ENCODE data around the gene MZF1.

Gene MZF1

DNA sequence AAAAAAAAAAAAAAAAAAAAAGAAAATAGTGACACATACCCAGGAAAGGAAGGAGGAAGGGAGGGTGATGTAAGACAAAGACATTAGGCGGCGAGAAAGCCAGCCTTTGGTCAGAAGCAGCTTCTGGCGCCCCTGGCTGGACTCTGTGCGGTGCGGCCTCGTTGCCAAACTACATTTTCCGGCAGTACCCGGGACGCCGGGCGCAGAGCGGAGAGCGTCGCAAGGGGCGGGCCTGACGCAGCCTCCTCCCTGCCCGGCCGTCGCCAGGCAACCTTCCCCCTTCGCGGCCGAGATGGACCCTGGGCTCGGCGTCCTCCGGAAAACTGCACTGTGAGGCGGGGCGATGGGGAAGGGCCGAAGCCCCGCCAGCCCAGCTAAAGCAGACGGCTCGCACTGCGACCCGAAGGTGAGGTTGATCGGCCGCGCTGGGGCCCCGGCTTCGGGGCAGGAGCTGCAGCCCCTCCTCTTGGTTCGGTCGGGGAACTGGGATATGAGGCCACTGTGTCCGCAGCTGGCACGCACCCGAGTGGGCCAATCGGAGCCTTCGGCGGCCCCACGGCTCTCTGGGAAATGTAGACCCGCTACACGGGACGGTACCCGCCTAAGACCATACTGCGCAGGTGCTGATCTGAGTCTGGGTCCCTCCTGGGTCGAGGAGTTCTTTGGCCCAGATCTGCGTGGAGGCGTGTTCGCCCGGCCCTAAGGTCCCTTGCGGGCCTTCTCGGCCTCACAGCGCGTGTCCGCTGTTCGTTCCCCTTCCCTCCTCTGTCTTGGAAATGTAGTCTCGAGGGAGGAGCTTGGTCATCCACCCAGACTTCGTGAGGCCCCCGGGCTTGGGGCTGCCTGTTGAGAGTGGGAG lies 2.3 kb upstream of the MZF1 start:
- H3K36me3 Mint-ChIP-seq (ENCODE audit: low read depth): peaks cover 12% of the 10 kb centered on the region
- ATAC-seq: peak; percentile 48
- H3K9me3 Mint-ChIP-seq: no peaks in the 10 kb centered on the region
- peak; percentile 85 for DNase-seq
- peaks cover 4% of the 10 kb centered on the region for H3K27me3 Mint-ChIP-seq
- H3K4me3 Mint-ChIP-seq: peak overlapping the region; percentile 95
- H3K4me1 Mint-ChIP-seq: peaks cover 57% of the 10 kb centered on the region
- H3K27ac Mint-ChIP-seq: peak overlapping the region; percentile 100

DNA sequence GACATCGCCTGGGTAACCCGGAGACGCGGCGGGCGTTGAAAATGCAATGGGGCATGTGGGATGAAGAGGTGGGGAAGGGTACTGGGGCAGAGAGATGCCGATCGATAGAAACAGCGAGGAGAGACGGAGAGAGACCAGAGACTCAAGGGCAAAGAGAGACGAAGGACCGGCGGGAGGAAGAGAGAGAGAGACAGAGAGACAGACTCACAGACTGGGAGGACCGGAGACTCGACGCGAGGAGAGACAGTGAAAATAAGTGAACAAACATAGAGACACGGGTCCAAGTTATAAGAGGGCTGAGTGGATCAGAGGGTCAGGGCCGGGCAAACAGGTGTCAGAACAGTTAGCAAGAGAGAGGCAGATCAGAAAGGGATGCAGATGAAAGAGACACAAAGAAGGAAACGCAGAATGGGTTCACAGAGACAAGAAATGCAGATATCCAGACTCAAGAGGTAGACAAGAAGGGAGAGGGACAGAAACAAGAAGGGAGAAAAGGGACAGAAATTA lies 576 bp upstream of the MZF1 start:
- Mint-ChIP-seq H3K36me3 (ENCODE audit: low read depth) (peaks cover 14% of the 10 kb centered on the region), H3K4me1 (peaks cover 46% of the 10 kb centered on the region), H3K9me3 (no peaks in the 10 kb centered on the region), H3K27ac (peak overlapping the region; percentile 100), H3K27me3 (peaks cover 4% of the 10 kb centered on the region), H3K4me3 (peak overlapping the region; percentile 95)
- ATAC-seq: no peak
- DNase-seq: no peak

DNA sequence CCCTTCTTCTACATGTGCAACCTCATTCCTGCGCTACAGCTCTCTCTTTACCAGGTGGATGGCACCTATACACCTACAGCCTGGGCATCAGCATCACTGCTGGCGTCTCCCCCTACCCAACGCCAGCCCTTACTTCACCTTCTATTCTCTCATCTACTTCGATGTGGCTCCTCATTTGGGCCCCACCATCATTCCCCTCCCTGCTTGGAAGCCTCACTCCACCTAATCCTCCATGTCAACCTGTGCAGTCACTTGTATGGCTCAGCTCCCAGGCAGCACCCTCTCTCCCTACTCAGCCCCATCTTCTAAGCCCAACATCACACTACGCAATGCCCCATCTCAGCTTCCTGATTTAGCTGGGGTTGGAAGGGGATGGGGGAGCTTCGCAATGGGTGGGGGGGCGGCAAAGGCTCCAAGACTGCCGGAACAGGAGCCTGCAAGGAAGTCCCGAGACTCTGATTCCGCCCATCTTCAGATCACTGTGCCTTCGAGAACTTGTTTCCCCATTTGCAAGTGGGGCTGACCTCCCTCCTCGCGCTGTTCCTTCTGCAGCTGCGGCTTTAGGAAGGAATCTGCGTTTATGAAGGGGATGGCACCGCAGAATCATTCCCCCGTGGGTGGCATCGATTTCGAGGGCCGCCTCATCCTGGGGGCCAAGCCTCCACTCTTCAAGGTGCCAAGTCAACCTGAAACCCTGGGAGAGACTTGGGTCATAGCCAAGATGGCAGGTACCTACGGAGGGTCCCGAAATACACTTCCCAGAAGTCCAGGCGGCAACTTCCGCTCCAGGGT lies 913 bp downstream of the MZF1 start:
- H3K27ac Mint-ChIP-seq: peak overlapping the region; percentile 100
- DNase-seq (no peak), ATAC-seq (no peak)
- H3K4me1 Mint-ChIP-seq: peaks cover 32% of the 10 kb centered on the region
- H3K27me3 Mint-ChIP-seq: peaks cover 4% of the 10 kb centered on the region
- no peaks in the 10 kb centered on the region for H3K9me3 Mint-ChIP-seq
- H3K4me3 Mint-ChIP-seq: peak overlapping the region; percentile 95
- peaks cover 16% of the 10 kb centered on the region for H3K36me3 Mint-ChIP-seq (ENCODE audit: low read depth)

- Mint-ChIP-seq H3K27ac (peak overlapping the region; percentile 100), H3K9me3 (no peaks in the 10 kb centered on the region), H3K36me3 (ENCODE audit: low read depth) (peaks cover 17% of the 10 kb centered on the region), H3K4me3 (peak overlapping the region; percentile 95), H3K27me3 (peaks cover 4% of the 10 kb centered on the region), H3K4me1 (peaks cover 29% of the 10 kb centered on the region)
- ATAC-seq (no peak), DNase-seq (no peak)
These were observed 1.6 kb downstream of the MZF1 start for GRCh38 chr19:58571575-58571947.

DNA sequence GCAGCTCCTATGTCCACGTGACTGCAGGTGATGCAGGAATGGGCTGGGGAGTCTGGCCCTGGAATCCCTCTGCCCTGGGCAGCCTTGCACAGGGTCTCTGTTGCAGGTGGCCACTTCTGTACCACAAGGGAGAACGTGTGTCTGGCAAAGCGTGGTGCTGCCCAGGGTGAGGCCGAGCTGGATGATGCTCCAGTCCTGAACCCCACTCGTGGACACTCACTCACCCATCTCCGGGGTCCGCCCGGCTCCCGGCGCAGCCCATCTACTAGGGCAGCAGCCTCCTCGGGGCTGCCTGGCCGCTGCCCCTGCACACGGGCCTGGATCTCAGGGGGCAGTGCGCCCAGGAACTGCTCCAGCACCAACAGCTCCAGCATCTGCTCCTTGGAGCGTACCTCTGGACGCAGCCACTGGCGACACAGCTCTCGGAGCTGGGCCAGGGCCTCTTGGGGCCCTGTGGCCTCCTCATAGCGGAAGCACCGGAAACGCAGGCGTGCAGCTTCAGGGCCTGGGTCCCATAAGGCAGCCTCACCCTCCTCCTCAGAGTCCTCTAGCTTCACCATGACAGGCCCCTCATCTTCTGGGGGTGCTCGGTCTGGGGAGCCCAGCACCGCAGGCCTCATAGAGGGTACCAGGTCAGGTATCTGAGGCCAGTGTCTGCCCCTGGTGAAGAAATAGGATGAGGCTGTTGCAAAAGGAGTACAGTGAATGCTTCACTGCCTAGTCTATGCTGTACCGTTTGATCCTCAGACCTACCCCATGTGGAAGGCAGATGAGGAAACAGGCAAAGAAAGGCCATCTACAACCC lies 2.2 kb downstream of the MZF1 start:
- H3K4me3 Mint-ChIP-seq: no peak overlapping the region
- ATAC-seq (no peak), DNase-seq (no peak)
- H3K36me3 Mint-ChIP-seq (ENCODE audit: low read depth): peaks cover 21% of the 10 kb centered on the region
- peaks cover 31% of the 10 kb centered on the region for H3K4me1 Mint-ChIP-seq
- no peaks in the 10 kb centered on the region for H3K9me3 Mint-ChIP-seq
- peaks cover 4% of the 10 kb centered on the region for H3K27me3 Mint-ChIP-seq
- H3K27ac Mint-ChIP-seq: no peak overlapping the region

GRCh38 chr19:58569943-58570670 lies 3.0 kb downstream of the MZF1 start:
- H3K36me3 Mint-ChIP-seq (ENCODE audit: low read depth): peaks cover 21% of the 10 kb centered on the region
- no peak overlapping the region for H3K27ac Mint-ChIP-seq
- H3K4me3 Mint-ChIP-seq: no peak overlapping the region
- DNase-seq: no peak
- H3K27me3 Mint-ChIP-seq: peaks cover 4% of the 10 kb centered on the region
- peaks cover 28% of the 10 kb centered on the region for H3K4me1 Mint-ChIP-seq
- no peaks in the 10 kb centered on the region for H3K9me3 Mint-ChIP-seq
- ATAC-seq: no peak

GRCh38 chr19:58569191-58569942 lies 3.8 kb downstream of the MZF1 start:
- DNase-seq: no peak
- Mint-ChIP-seq H3K9me3 (no peaks in the 10 kb centered on the region), H3K36me3 (ENCODE audit: low read depth) (peaks cover 23% of the 10 kb centered on the region), H3K27me3 (peaks cover 4% of the 10 kb centered on the region), H3K27ac (peak overlapping the region; percentile 65), H3K4me1 (peaks cover 28% of the 10 kb centered on the region), H3K4me3 (no peak overlapping the region)
- no peak for ATAC-seq

- Mint-ChIP-seq H3K9me3 (no peaks in the 10 kb centered on the region), H3K36me3 (ENCODE audit: low read depth) (peaks cover 29% of the 10 kb centered on the region), H3K4me3 (no peak overlapping the region), H3K27me3 (peaks cover 4% of the 10 kb centered on the region), H3K4me1 (peaks cover 30% of the 10 kb centered on the region), H3K27ac (peak overlapping the region; percentile 14)
- ATAC-seq (no peak), DNase-seq (no peak)
These were observed 4.5 kb downstream of the MZF1 start for GRCh38 chr19:58568453-58569130.

DNA sequence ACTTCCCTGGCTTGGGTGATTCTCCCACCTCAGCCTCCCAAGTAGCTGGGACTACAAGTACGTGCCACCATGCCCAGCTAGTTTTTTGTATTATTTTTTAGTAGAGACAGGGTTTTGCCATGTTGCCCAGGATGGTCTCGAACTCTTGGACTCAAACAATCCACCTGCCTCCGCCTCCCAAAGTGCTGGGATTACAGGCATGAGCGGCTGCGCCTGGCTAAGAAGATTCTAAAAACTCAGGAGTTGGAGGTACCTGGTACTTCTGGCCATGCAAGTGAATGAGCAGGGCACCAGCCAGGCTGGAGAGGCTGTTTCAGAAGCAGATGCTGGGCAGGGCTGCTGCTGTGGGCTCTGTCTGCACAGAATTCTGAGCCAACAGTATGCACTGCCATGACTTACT lies 6.1 kb downstream of the MZF1 start:
- no peak overlapping the region for H3K4me3 Mint-ChIP-seq
- no peak for ATAC-seq
- no peak overlapping the region for H3K27ac Mint-ChIP-seq
- no peaks in the 10 kb centered on the region for H3K9me3 Mint-ChIP-seq
- no peak for DNase-seq
- H3K36me3 Mint-ChIP-seq (ENCODE audit: low read depth): peaks cover 25% of the 10 kb centered on the region
- peaks cover 32% of the 10 kb centered on the region for H3K4me1 Mint-ChIP-seq
- H3K27me3 Mint-ChIP-seq: no peaks in the 10 kb centered on the region

DNA sequence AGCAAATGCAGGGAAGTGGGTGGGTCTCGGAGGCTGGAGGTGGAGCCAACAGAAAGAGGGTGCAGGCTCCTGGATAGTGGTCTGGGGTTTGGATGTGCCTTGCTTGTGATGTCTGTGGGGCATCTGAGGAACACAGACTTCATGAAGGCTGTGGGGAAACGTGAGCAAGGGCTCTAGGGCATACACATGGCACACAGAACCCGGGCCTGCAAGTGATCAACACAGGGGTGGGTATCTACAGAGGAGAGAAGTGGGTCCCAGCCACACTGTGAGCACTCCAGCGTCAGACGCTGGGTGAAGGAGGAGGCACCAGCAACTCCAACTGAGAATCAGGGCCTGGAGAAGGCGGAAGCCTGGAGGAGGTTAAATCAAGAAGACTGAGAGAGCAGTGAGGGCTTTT lies 9.3 kb downstream of the MZF1 start:
- Mint-ChIP-seq H3K27me3 (peaks cover 1% of the 10 kb centered on the region), H3K4me3 (peak overlapping the region; percentile 73), H3K36me3 (ENCODE audit: low read depth) (peaks cover 28% of the 10 kb centered on the region), H3K27ac (no peak overlapping the region), H3K9me3 (no peaks in the 10 kb centered on the region), H3K4me1 (peaks cover 53% of the 10 kb centered on the region)
- DNase-seq (no peak), ATAC-seq (no peak)

- Mint-ChIP-seq H3K36me3 (ENCODE audit: low read depth) (peaks cover 26% of the 10 kb centered on the region), H3K9me3 (no peaks in the 10 kb centered on the region), H3K27ac (no peak overlapping the region), H3K27me3 (peaks cover 2% of the 10 kb centered on the region), H3K4me3 (peak overlapping the region; percentile 73), H3K4me1 (peaks cover 54% of the 10 kb centered on the region)
- DNase-seq: no peak
- ATAC-seq: no peak
These were observed 10.0 kb downstream of the MZF1 start for GRCh38 chr19:58563034-58563573.

GRCh38 chr19:58562122-58563033 lies 10.8 kb downstream of the MZF1 start:
- Mint-ChIP-seq H3K36me3 (ENCODE audit: low read depth) (peaks cover 32% of the 10 kb centered on the region), H3K4me3 (peak overlapping the region; percentile 73), H3K27ac (peak overlapping the region; percentile 18), H3K27me3 (peaks cover 2% of the 10 kb centered on the region), H3K4me1 (peaks cover 60% of the 10 kb centered on the region), H3K9me3 (no peaks in the 10 kb centered on the region)
- ATAC-seq (no peak), DNase-seq (no peak)

All from activated naive CD8-positive, alpha-beta T cell treated with anti-CD3 and anti-CD28 coated beads, Interleukin-2, amount 50 U/mL, for 24 hours (primary cell).